Activated T-helper 17 cell treated with anti-CD3 and anti-CD28 coated beads, Interleukin-2, amount 50 U/mL, for 72 hours (primary cell): ENCODE measurements around the gene DYRK4. TPM values are rescaled to one million over a fixed set of nuclear protein-coding genes. Genes with fewer than 3 reads are reported as not detected.
"Not testable (repeated sequence)": the region's sequence is repeated elsewhere in the genome, so short reads cannot be mapped to it uniquely, and the experiment has no call there.

Experiments
- ATAC-seq: fragments of 150-1000 bp; cut with Tn5 transposase; replicated peaks from 2 replicates; pipeline ENCODE4 v1.10.0; 2021; ENCODE audit warnings: mild to moderate bottlenecking, moderate library complexity
- H3K27ac Mint-ChIP-seq: one replicate; pipeline ENCODE4 v1.8.0; 2022; ENCODE audit warnings: mixed read lengths
- H3K27me3 Mint-ChIP-seq: one replicate; pipeline ENCODE4 v1.8.0; 2022; ENCODE audit warnings: mixed read lengths
- H3K36me3 Mint-ChIP-seq: one replicate; pipeline ENCODE4 v1.8.0; 2022; ENCODE audit warnings: low read depth, mild to moderate bottlenecking, mixed read lengths
- H3K4me1 Mint-ChIP-seq: one replicate; pipeline ENCODE4 v1.8.0; 2022; ENCODE audit warnings: mixed read lengths
- H3K4me3 Mint-ChIP-seq: one replicate; pipeline ENCODE4 v1.8.0; 2022; ENCODE audit warnings: mild to moderate bottlenecking, mixed read lengths
- H3K9me3 Mint-ChIP-seq: one replicate; pipeline ENCODE4 v1.8.0; 2022; ENCODE audit warnings: mixed read lengths
- total RNA-seq, 2 donors: library from RNA; stranded (reverse); gene quantifications; one replicate each; pipeline ENCODE4 v1.2.3, GENCODE V29; 2022

DYRK4 gene, protein sequence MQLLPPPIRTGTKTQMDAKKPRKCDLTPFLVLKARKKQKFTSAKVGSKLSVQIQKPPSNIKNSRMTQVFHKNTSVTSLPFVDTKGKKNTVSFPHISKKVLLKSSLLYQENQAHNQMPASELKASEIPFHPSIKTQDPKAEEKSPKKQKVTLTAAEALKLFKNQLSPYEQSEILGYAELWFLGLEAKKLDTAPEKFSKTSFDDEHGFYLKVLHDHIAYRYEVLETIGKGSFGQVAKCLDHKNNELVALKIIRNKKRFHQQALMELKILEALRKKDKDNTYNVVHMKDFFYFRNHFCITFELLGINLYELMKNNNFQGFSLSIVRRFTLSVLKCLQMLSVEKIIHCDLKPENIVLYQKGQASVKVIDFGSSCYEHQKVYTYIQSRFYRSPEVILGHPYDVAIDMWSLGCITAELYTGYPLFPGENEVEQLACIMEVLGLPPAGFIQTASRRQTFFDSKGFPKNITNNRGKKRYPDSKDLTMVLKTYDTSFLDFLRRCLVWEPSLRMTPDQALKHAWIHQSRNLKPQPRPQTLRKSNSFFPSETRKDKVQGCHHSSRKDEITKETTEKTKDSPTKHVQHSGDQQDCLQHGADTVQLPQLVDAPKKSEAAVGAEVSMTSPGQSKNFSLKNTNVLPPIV
- 10 to 100 TPM; 22.0 to 29.2 TPM for total RNA-seq

- H3K36me3 Mint-ChIP-seq: peaks cover 10% of the 10 kb centered on the region
- H3K9me3 Mint-ChIP-seq: no peaks in the 10 kb centered on the region
- H3K27ac Mint-ChIP-seq: no peak within 1 kb of the TSS
- peaks cover 3% of the 10 kb centered on the region for H3K27me3 Mint-ChIP-seq
- H3K4me3 Mint-ChIP-seq: no peak within 1 kb of the TSS
- no peak for ATAC-seq
- H3K4me1 Mint-ChIP-seq: peaks cover 11% of the 10 kb centered on the region
Measured at GRCh38 chr12:4562034-4562657, at the start of gene DYRK4. DYRK4 (plus strand) TSS chr12:4562208; CDS start chr12:4562246, 38 bp downstream.

DNA sequence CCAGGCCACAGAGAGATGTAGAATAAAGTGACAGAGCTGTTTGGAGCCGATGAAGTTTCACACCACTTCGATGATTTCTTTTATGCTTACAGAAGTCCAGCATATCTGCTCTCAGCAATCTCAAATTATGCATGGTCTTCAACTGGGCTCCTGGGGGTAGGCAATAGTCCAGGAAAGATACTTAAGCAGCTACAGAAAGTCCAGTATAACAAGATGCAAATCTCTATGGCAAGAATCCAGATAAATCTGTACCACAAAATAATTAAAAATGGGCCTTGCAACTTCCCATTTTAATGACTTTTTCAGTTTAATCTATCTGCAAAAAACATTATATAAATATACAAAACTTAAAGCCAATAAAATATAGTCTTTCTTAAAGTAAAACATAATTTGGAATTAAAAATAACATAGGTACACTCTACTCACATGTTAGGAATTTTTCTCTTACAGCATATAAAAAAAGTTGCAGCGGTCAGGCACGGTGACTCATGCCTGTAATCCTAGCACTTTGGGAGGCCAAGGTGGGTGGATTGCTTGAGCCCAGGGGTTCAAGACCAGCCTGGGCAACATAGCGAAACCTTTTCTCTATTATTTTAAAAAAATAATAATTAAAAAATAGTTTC is 43.8 kb upstream of the DYRK4 start:
- Mint-ChIP-seq H3K9me3 (no peaks in the 10 kb centered on the region), H3K4me3 (no peak overlapping the region)

GRCh38 chr12:4523443-4523842 is 38.6 kb upstream of the DYRK4 start:
- H3K4me1 Mint-ChIP-seq, ATAC-seq, H3K9me3 Mint-ChIP-seq, H3K4me3 Mint-ChIP-seq, H3K27me3 Mint-ChIP-seq, H3K27ac Mint-ChIP-seq: not testable (repeated sequence)
- peaks cover 82% of the 10 kb centered on the region for H3K36me3 Mint-ChIP-seq

More for the DNA sequence above, 43.8 kb upstream of the DYRK4 start:
- no peak for ATAC-seq
- H3K36me3 Mint-ChIP-seq: peaks cover 66% of the 10 kb centered on the region
- no peak overlapping the region for H3K27ac Mint-ChIP-seq
- no peaks in the 10 kb centered on the region for H3K27me3 Mint-ChIP-seq
- no peaks in the 10 kb centered on the region for H3K4me1 Mint-ChIP-seq

DNA sequence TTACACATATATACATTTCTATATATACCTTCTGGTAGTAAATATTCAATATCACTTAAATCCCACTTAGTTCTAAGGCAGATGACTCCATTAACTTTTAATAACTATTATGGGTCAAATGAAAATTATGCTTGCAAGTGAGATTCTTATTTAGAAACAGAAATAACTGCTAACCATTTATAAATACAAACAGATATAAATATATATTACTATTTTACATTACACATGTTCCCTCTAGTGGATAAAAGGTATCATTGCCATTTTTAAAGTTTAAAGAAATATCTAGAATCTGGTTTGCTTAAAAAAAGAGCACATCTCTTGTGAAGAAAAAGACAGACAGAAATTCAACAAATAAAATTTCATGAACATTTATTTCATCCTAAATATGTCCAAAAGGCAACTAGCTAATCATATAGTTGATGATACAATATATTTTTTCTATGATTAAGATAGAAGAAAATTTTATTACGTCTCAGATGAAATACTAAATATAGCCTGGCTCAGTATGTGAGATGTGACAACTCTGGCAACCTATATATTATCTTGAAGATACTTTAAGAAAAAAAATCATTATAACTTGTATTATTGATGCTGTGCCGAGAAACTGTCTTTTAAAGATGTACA is 35.0 kb upstream of the DYRK4 start:
- no peaks in the 10 kb centered on the region for H3K27me3 Mint-ChIP-seq
- ATAC-seq: no peak
- peaks cover 57% of the 10 kb centered on the region for H3K36me3 Mint-ChIP-seq
- H3K27ac Mint-ChIP-seq: no peak overlapping the region
- H3K4me3 Mint-ChIP-seq: no peak overlapping the region
- no peaks in the 10 kb centered on the region for H3K9me3 Mint-ChIP-seq
- peaks cover 4% of the 10 kb centered on the region for H3K4me1 Mint-ChIP-seq

DNA sequence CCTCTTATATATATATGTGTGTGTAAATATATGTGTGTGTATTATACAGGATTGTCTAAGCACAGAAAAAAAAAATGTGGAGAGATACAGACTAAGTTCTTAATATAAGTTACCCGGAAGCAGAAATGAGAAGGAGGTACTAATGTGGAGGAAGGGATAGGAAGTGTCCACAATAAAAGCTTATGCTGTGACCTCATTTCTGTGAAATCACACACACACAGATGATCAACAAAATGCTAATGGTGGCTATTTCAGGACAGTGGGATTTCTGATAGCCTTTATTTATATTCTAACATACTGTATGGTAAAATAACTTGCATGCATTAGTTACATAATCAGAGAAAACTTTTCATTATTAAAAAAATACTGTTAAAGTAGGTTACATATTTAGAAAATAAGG is 31.8 kb upstream of the DYRK4 start:
- Mint-ChIP-seq H3K36me3 (peaks cover 37% of the 10 kb centered on the region), H3K27me3 (no peaks in the 10 kb centered on the region), H3K4me3 (no peak overlapping the region), H3K4me1 (peaks cover 4% of the 10 kb centered on the region), H3K9me3 (no peaks in the 10 kb centered on the region), H3K27ac (no peak overlapping the region)
- ATAC-seq: no peak

DNA sequence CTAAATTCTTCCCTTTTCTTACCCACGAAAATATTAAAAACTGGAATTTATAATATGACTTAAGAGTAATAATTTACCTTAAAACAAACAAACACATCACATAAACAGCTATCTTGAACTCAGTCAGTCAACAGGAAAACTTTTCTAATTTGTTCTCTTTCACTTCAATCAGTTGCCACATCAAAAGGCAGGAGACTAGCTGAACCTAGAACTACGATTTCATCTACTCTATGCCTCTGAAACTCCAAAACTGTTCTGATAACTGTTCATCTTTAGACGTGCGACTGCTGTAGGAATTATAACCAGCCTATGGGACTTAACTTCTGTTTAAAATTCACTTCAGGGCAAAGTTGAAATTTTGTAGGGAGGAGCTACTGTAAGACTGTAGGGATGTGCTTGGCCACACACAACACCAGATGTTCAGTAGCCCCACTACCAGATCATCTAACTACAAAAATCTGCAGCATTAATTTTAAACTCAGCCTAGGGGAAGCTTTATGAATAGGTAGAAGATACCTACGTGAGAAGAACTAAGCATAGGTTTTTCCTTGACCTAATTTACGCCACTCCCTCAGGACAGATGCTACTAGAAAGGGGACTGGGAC is 30.9 kb upstream of the DYRK4 start:
- no peak overlapping the region for H3K27ac Mint-ChIP-seq
- H3K36me3 Mint-ChIP-seq: peaks cover 32% of the 10 kb centered on the region
- ATAC-seq: no peak
- H3K27me3 Mint-ChIP-seq: no peaks in the 10 kb centered on the region
- H3K4me3 Mint-ChIP-seq: no peak overlapping the region
- no peaks in the 10 kb centered on the region for H3K9me3 Mint-ChIP-seq
- peaks cover 4% of the 10 kb centered on the region for H3K4me1 Mint-ChIP-seq

DNA sequence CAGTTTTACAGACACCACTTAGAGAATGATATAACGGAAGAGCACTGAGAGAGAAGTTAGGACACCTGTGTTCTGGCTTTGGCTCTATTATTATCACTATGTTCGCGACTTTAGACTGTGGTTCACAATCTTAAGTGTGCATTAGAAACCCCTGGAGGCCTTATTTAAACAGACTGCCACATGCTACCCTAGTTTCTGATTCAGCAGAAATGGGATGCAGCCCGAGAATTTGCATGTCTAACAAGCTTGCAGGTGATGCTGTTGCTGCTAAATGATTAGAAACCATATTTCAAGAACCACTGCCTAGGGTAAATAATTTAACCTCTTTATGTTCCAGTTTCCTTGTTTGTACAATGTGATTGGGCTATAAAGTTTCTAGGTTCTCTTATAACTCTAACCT is 26.9 kb upstream of the DYRK4 start:
- Mint-ChIP-seq H3K27ac (no peak overlapping the region), H3K27me3 (no peaks in the 10 kb centered on the region), H3K36me3 (peaks cover 30% of the 10 kb centered on the region), H3K4me3 (no peak overlapping the region), H3K9me3 (no peaks in the 10 kb centered on the region), H3K4me1 (peaks cover 19% of the 10 kb centered on the region)
- no peak for ATAC-seq

GRCh38 chr12:4535871-4536270 is 26.1 kb upstream of the DYRK4 start:
- peaks cover 20% of the 10 kb centered on the region for H3K4me1 Mint-ChIP-seq
- H3K36me3 Mint-ChIP-seq: peaks cover 31% of the 10 kb centered on the region
- H3K27me3 Mint-ChIP-seq: no peaks in the 10 kb centered on the region
- H3K4me3 Mint-ChIP-seq: no peak overlapping the region
- H3K9me3 Mint-ChIP-seq: no peaks in the 10 kb centered on the region
- H3K27ac Mint-ChIP-seq: peak overlapping the region; percentile 99
- ATAC-seq: no peak

DNA sequence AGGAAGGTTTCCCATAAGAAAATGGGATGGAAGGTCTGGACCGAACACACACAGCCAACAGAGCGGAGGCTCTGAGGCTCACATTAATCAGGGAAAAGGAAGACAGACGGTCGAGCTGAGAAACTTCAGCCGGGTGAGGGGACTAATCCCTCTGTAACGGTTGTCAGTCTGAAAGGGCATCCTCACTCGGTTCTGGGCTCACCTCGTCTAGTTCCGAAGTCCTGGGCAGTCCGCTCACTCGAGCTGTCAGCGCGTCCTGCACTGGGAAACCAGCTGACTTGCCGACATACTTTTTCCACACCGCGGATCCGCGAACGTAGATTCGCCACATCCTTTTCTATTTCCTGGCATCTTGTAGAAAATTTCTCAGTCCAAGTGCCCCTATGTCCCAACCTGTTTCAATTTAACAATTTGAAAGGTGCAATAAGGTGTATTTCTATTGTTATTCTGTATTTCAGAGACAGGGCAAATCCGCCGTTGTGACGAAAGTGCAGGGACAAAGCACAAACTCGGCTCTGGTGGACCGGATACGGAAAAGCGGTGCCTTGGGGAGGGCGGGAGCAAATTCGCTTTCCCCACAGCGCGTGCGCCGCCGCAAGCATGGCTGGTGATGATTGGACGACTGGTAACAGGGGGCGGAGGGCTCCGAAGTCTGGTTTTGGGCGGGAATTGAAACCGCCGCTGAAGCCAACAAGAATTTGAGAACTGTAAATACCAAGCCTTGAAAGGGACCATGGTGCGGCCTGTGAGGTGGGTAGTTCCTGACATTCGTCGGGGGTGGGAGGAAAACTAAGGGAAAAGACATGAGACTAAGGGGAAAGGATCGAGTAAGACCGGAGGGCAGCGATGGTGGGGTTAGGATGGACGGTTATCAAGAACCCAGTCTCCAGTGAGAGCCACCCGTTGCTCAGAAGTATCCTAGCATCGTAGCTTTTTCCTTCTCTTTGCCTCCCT is 23.5 kb upstream of the DYRK4 start, which contains the start of gene RAD51AP1:
TSS of gene RAD51AP1 (plus strand) at position 684 of the 954 bp plus-strand sequence. CDS start at position 734, 50 bp downstream.
- Mint-ChIP-seq H3K4me3 (peak within 1 kb of the TSS; percentile 92), H3K27ac (peak within 1 kb of the TSS; percentile 99), H3K27me3 (no peaks in the 10 kb centered on the region), H3K9me3 (no peaks in the 10 kb centered on the region), H3K4me1 (peaks cover 16% of the 10 kb centered on the region), H3K36me3 (peaks cover 49% of the 10 kb centered on the region)
- ATAC-seq: peak; percentile 99

GRCh38 chr12:4539167-4539870 is 22.7 kb upstream of the DYRK4 start:
- H3K36me3 Mint-ChIP-seq: peaks cover 52% of the 10 kb centered on the region
- H3K9me3 Mint-ChIP-seq: no peaks in the 10 kb centered on the region
- H3K27ac Mint-ChIP-seq: peak overlapping the region; percentile 99
- no peaks in the 10 kb centered on the region for H3K27me3 Mint-ChIP-seq
- peak overlapping the region; percentile 92 for H3K4me3 Mint-ChIP-seq
- peak; percentile 24 for ATAC-seq
- peaks cover 16% of the 10 kb centered on the region for H3K4me1 Mint-ChIP-seq

GRCh38 chr12:4540170-4540569 is 21.8 kb upstream of the DYRK4 start:
- no peaks in the 10 kb centered on the region for H3K27me3 Mint-ChIP-seq
- ATAC-seq: peak; percentile 8
- H3K27ac Mint-ChIP-seq: peak overlapping the region; percentile 99
- peaks cover 55% of the 10 kb centered on the region for H3K36me3 Mint-ChIP-seq
- peak overlapping the region; percentile 92 for H3K4me3 Mint-ChIP-seq
- no peaks in the 10 kb centered on the region for H3K9me3 Mint-ChIP-seq
- peaks cover 16% of the 10 kb centered on the region for H3K4me1 Mint-ChIP-seq

DNA sequence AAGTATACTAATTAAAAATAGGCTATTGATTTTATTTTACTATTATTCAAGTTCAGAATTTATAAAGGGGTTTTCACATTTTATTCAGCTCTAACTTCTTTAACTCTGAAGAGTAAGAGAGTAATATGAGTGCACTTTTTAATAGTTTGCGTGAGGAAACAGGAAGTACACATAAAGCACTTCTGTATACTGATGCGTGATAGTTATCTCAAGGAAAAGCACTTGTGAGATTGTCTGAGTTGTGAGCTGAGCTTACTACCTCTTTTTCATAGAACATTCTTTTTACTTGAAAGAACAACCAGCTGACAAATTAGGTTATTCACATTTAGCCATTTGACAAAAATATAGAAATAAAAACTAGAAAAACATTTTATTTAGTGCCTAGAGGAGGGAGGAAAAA is 21.4 kb upstream of the DYRK4 start:
- Mint-ChIP-seq H3K27ac (no peak overlapping the region), H3K36me3 (peaks cover 56% of the 10 kb centered on the region), H3K27me3 (no peaks in the 10 kb centered on the region), H3K9me3 (no peaks in the 10 kb centered on the region), H3K4me1 (peaks cover 16% of the 10 kb centered on the region), H3K4me3 (no peak overlapping the region)
- ATAC-seq: no peak
